SK-N-SH treated with all-trans-retinoic acid at 6 μM for 48 hours (cell line): Measurements from ENCODE around the gene POLE.

Experiments
- ATAC-seq: fragments of 200-7000 bp; cut with Tn5 transposase; 3 replicates; pipeline ENCODE4 v1.9.1; 2020; ENCODE audit warnings: mild to moderate bottlenecking, moderate library complexity
- ARNTL ChIP-seq: fragments of 450-650 bp; formaldehyde crosslinking; IDR thresholded peaks from 2 replicates; pipeline ENCODE4 v1.5.0; 2020; ENCODE audit warnings: low read depth, mild to moderate bottlenecking, moderate library complexity, borderline replicate concordance
- BACH2 ChIP-seq: fragments of 250-450 bp; sonication (Bioruptor Pico); IDR thresholded peaks from 2 replicates; pipeline ENCODE4 v1.9.0; 2021; ENCODE audit warnings: mild to moderate bottlenecking, borderline replicate concordance
- CSDC2 ChIP-seq: fragments of 250-450 bp; sonication (Bioruptor Pico); IDR thresholded peaks from 2 replicates; pipeline ENCODE4 v1.5.0; 2020; ENCODE audit warnings: mild to moderate bottlenecking, moderate library complexity
- ESRRG ChIP-seq: fragments of 250-450 bp; sonication (Bioruptor Pico); IDR thresholded peaks from 2 replicates; pipeline ENCODE4 v1.6.1; 2021; ENCODE audit warnings: mild to moderate bottlenecking
- GLIS3 ChIP-seq: fragments of 250-450 bp; sonication (Bioruptor Pico); IDR thresholded peaks from 2 replicates; pipeline ENCODE4 v1.5.0; 2020; ENCODE audit warnings: mild to moderate bottlenecking, moderate library complexity
- ISL1 ChIP-seq: fragments of 250-450 bp; sonication (Bioruptor Pico); IDR thresholded peaks from 2 replicates; pipeline ENCODE4 v2.1.2; 2022; ENCODE audit warnings: mild to moderate bottlenecking, moderate library complexity
- OSR1 ChIP-seq: fragments of 250-450 bp; sonication (Bioruptor Pico); IDR thresholded peaks from 2 replicates; pipeline ENCODE4 v1.8.0; 2022; ENCODE audit warnings: moderate library complexity, mild to moderate bottlenecking, inconsistent platforms
- PPARA ChIP-seq: fragments of 250-450 bp; sonication (Bioruptor Pico); IDR thresholded peaks from 2 replicates; pipeline ENCODE4 v1.5.0; 2020; ENCODE audit warnings: mild to moderate bottlenecking, borderline replicate concordance
- RARB ChIP-seq: fragments of 250-450 bp; sonication (Bioruptor Pico); IDR thresholded peaks from 2 replicates; pipeline ENCODE4 v1.8.0; 2021; ENCODE audit warnings: mild to moderate bottlenecking, moderate library complexity
- TCF4 ChIP-seq: fragments of 250-450 bp; sonication (Bioruptor Pico); IDR thresholded peaks from 2 replicates; pipeline ENCODE4 v1.8.0; 2021; ENCODE audit warnings: mild to moderate bottlenecking, moderate library complexity, borderline replicate concordance
- TOX ChIP-seq: fragments of 250-450 bp; sonication (Bioruptor Pico); IDR thresholded peaks from 2 replicates; pipeline ENCODE4 v1.8.0; 2021; ENCODE audit warnings: mild to moderate bottlenecking, moderate library complexity, borderline replicate concordance
- ZC3H10 ChIP-seq: fragments of 250-450 bp; sonication (Bioruptor Pico); IDR thresholded peaks from 2 replicates; pipeline ENCODE4 v1.5.1; 2021; ENCODE audit warnings: mild to moderate bottlenecking, moderate library complexity
- ZFP3 ChIP-seq: fragments of 250-450 bp; sonication (Bioruptor Pico); IDR thresholded peaks from 2 replicates; pipeline ENCODE4 v1.5.0; 2020; ENCODE audit warnings: mild to moderate bottlenecking, moderate library complexity
- ZFP30 ChIP-seq: fragments of 450-650 bp; formaldehyde crosslinking; IDR thresholded peaks from 2 replicates; pipeline ENCODE4 v1.5.0; 2022; ENCODE audit warnings: mild to moderate bottlenecking, moderate library complexity
- ZNF565 ChIP-seq: fragments of 450-650 bp; formaldehyde crosslinking; conservative IDR thresholded peaks from 2 replicates; pipeline ENCODE4 v1.5.0; 2020; ENCODE audit warnings: low read depth, mild to moderate bottlenecking, moderate library complexity
- ZNF70 ChIP-seq: fragments of 450-650 bp; formaldehyde crosslinking; IDR thresholded peaks from 2 replicates; pipeline ENCODE4 v1.5.0; 2020; ENCODE audit warnings: mild to moderate bottlenecking, moderate library complexity
- ZNF8 ChIP-seq: fragments of 450-650 bp; formaldehyde crosslinking; IDR thresholded peaks from 2 replicates; pipeline ENCODE4 v1.5.0; 2020; ENCODE audit warnings: mild to moderate bottlenecking, moderate library complexity
- TF ChIP-seq, protein P1 (sequence below): fragments of 250-450 bp; sonication (Bioruptor Pico); IDR thresholded peaks from 2 replicates; pipeline ENCODE4 v1.5.1; 2020; ENCODE audit warnings: low read depth, mild to moderate bottlenecking, moderate library complexity
- TF ChIP-seq, protein P2 (sequence below): fragments of 250-450 bp; sonication (Bioruptor Pico); IDR thresholded peaks from 2 replicates; pipeline ENCODE4 v1.5.1; 2021; ENCODE audit warnings: mild to moderate bottlenecking, moderate library complexity
- TF ChIP-seq, protein P3 (sequence below): fragments of 250-450 bp; sonication (Bioruptor Pico); IDR thresholded peaks from 2 replicates; pipeline ENCODE4 v1.8.0; 2020; ENCODE audit warnings: mild to moderate bottlenecking, moderate library complexity, borderline replicate concordance
- TF ChIP-seq, protein P4 (sequence below): fragments of 250-450 bp; sonication (Bioruptor Pico); IDR thresholded peaks from 2 replicates; pipeline ENCODE4 v1.5.0; 2020; ENCODE audit warnings: mild to moderate bottlenecking, moderate library complexity

POLE gene

DNA sequence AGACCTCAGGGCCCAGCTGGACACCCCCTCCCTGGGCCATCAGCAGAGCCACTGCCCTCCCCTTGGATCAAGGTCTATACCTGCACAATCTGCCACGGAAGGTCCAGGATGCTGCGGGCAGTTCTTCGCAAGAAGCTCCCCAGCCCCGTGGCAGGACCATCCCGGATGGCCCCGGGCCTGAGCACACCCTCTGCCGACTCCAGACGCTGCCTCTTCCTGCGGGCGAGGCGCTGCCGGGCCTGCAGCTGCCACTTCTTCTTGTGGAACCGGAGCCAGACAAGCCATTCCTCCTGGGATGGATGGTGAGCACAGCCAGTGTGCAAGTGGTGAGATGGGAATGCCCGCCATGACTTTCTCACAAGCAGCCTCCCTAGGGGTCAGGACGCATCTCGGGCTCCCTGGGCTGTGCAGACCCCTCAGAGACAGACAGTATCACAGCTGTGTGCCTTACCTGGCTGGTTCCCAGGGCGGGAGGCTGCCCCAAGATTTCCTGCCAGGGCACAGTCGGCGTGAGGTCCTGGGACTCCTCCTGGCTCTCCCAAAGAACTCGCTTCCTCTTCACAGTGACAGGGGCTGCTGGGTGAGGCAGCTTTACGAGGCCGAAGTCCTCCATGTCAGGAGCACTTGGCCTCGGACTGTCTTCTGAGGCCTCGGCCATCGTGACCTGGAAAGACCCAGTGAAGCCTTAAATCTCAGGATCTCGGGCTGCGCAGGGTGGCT is 37.8 kb downstream of the POLE start:
- no peak for TF ChIP-seq ARNTL
- no peak for TF ChIP-seq ZFP3 (CRISPR knock-in tag)
- TF ChIP-seq, protein P1, sequence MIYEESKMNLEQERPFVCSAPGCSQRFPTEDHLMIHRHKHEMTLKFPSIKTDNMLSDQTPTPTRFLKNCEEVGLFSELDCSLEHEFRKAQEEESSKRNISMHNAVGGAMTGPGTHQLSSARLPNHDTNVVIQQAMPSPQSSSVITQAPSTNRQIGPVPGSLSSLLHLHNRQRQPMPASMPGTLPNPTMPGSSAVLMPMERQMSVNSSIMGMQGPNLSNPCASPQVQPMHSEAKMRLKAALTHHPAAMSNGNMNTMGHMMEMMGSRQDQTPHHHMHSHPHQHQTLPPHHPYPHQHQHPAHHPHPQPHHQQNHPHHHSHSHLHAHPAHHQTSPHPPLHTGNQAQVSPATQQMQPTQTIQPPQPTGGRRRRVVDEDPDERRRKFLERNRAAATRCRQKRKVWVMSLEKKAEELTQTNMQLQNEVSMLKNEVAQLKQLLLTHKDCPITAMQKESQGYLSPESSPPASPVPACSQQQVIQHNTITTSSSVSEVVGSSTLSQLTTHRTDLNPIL (CRISPR knock-in tag), result no peak
- no peak for TF ChIP-seq TOX (CRISPR knock-in tag)
- TF ChIP-seq RARB (CRISPR knock-in tag), result no peak
- TF ChIP-seq TCF4 (CRISPR knock-in tag), result no peak
- TF ChIP-seq, protein P2, sequence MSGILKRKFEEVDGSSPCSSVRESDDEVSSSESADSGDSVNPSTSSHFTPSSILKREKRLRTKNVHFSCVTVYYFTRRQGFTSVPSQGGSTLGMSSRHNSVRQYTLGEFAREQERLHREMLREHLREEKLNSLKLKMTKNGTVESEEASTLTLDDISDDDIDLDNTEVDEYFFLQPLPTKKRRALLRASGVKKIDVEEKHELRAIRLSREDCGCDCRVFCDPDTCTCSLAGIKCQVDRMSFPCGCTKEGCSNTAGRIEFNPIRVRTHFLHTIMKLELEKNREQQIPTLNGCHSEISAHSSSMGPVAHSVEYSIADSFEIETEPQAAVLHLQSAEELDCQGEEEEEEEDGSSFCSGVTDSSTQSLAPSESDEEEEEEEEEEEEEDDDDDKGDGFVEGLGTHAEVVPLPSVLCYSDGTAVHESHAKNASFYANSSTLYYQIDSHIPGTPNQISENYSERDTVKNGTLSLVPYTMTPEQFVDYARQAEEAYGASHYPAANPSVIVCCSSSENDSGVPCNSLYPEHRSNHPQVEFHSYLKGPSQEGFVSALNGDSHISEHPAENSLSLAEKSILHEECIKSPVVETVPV (CRISPR knock-in tag), result no peak
- TF ChIP-seq ZNF70, result no peak
- TF ChIP-seq ZC3H10 (CRISPR knock-in tag), result no peak
- TF ChIP-seq PPARA (CRISPR knock-in tag), result no peak
- no peak for TF ChIP-seq ESRRG
- TF ChIP-seq OSR1 (CRISPR knock-in tag), result no peak
- no peak for TF ChIP-seq ISL1 (CRISPR knock-in tag)
- no peak for TF ChIP-seq ZFP30
- TF ChIP-seq ZNF8 (CRISPR knock-in tag), result no peak
- no peak for ATAC-seq

DNA sequence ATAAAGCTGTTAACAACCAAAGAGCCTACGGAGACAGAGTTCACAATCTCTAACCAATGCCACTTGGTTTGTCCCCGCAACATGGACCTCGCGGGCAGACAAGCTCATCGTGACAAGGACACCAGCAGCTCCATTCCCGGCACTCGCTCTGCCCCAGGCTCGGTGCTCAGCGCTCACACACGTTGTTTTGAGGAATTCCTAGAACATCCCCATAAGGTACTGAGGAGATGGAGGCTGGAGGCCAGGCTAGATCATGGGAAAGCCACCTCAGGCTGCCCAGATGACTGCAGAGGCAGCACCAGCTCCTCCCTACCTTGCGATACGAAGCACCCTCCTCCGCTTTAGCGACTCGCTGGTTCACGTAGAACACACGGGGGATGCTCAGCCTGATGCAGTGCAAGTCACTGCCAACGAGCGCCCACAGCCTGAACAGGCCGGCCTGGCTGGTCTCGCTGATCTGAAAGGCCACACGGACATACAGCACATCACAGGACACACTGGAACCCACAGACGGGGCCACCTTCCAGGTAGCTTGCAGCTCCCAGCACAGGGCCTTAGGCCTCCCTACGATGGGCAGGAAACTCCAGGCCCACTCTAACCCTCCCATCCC is 38.4 kb downstream of the POLE start:
- TF ChIP-seq BACH2 (no peak), ARNTL (no peak), ZNF8 (CRISPR knock-in tag) (no peak), PPARA (CRISPR knock-in tag) (no peak), ZC3H10 (CRISPR knock-in tag) (no peak), ZNF70 (no peak), TCF4 (CRISPR knock-in tag) (no peak), ZNF565 (CRISPR knock-in tag) (no peak), CSDC2 (no peak), GLIS3 (CRISPR knock-in tag) (no peak), ESRRG (no peak), RARB (CRISPR knock-in tag) (no peak)
- TF ChIP-seq, protein P3, sequence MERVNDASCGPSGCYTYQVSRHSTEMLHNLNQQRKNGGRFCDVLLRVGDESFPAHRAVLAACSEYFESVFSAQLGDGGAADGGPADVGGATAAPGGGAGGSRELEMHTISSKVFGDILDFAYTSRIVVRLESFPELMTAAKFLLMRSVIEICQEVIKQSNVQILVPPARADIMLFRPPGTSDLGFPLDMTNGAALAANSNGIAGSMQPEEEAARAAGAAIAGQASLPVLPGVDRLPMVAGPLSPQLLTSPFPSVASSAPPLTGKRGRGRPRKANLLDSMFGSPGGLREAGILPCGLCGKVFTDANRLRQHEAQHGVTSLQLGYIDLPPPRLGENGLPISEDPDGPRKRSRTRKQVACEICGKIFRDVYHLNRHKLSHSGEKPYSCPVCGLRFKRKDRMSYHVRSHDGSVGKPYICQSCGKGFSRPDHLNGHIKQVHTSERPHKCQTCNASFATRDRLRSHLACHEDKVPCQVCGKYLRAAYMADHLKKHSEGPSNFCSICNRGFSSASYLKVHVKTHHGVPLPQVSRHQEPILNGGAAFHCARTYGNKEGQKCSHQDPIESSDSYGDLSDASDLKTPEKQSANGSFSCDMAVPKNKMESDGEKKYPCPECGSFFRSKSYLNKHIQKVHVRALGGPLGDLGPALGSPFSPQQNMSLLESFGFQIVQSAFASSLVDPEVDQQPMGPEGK (CRISPR knock-in tag), result no peak
- TF ChIP-seq, protein P4, sequence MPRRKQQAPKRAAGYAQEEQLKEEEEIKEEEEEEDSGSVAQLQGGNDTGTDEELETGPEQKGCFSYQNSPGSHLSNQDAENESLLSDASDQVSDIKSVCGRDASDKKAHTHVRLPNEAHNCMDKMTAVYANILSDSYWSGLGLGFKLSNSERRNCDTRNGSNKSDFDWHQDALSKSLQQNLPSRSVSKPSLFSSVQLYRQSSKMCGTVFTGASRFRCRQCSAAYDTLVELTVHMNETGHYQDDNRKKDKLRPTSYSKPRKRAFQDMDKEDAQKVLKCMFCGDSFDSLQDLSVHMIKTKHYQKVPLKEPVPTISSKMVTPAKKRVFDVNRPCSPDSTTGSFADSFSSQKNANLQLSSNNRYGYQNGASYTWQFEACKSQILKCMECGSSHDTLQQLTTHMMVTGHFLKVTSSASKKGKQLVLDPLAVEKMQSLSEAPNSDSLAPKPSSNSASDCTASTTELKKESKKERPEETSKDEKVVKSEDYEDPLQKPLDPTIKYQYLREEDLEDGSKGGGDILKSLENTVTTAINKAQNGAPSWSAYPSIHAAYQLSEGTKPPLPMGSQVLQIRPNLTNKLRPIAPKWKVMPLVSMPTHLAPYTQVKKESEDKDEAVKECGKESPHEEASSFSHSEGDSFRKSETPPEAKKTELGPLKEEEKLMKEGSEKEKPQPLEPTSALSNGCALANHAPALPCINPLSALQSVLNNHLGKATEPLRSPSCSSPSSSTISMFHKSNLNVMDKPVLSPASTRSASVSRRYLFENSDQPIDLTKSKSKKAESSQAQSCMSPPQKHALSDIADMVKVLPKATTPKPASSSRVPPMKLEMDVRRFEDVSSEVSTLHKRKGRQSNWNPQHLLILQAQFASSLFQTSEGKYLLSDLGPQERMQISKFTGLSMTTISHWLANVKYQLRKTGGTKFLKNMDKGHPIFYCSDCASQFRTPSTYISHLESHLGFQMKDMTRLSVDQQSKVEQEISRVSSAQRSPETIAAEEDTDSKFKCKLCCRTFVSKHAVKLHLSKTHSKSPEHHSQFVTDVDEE (CRISPR knock-in tag), result no peak
- TF ChIP-seq, protein P2 (CRISPR knock-in tag), result no peak
- ATAC-seq, result no peak; the same call in 2 of the 3 replicates

DNA sequence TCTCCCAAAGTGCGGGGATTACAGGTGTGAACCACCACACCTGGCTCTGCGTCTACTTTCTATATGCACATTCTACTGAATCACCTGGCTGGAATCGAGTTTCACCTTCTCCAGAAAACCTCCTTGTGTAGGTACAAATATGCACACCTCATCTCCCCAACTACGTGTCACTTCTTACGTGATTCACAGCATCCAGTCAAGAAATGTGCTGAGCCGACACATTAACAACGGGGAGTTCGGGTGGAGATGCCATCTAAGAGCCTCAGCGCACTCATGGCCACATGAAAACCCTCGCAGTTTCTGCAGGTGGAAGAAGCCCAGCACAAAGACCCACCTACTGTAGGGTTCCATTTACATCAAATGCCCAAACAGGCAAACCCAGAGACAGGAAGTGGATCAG is 39.3 kb downstream of the POLE start:
- no peak for TF ChIP-seq TCF4 (CRISPR knock-in tag)
- TF ChIP-seq BACH2, result no peak
- no peak for TF ChIP-seq GLIS3 (CRISPR knock-in tag)
- no peak for TF ChIP-seq TOX (CRISPR knock-in tag)
- ATAC-seq, result no peak
